Fibroblast of lung (primary cell): Measurements from ENCODE around the gene EEF1A2. TPM values are rescaled to one million over a fixed set of nuclear protein-coding genes. Genes with fewer than 3 reads are reported as not detected.

ENCODE experiments used
- DNase-seq, 2 donors: peaks; one replicate each; pipeline versions ENCODE4 v3.0.0 to v3.0.0-alpha.2; 2010; ENCODE audit warnings: low read depth in 2 of 2
- H2AFZ ChIP-seq: 2 replicates; pipeline ENCODE4 v1.5.1; 2012; ENCODE audit warnings: low read length, control low read depth, inconsistent platforms
- H3K27ac ChIP-seq: 2 replicates; pipeline ENCODE4 v1.5.1; 2011; ENCODE audit warnings: low read length, control low read depth; ENCODE audit not compliant: insufficient read depth
- H3K27me3 ChIP-seq: 2 replicates; pipeline ENCODE4 v1.5.1; 2011; ENCODE audit warnings: mild to moderate bottlenecking, low read length; ENCODE audit not compliant: control insufficient read depth, insufficient read depth
- H3K36me3 ChIP-seq: 2 replicates; pipeline ENCODE4 v1.5.1; 2011; ENCODE audit warnings: low read length; ENCODE audit not compliant: control insufficient read depth, insufficient read depth
- H3K4me1 ChIP-seq: 2 replicates; pipeline ENCODE4 v1.5.1; 2011; ENCODE audit warnings: low read length; ENCODE audit not compliant: control insufficient read depth, insufficient read depth; ENCODE audit errors: extremely low read depth
- H3K4me2 ChIP-seq: 2 replicates; pipeline ENCODE4 v1.5.1; 2011; ENCODE audit warnings: low read length, control low read depth; ENCODE audit not compliant: insufficient read depth; ENCODE audit errors: extremely low read depth
- H3K4me3 ChIP-seq, 4 experiments: fragments of 200-600 bp in 1 of 4; sonication (generic) in 1 of 4; replicated peaks in 1 of 4; 2 replicates each; pipeline ENCODE4 v1.5.1; 2011 to 2016; ENCODE audit warnings: low read length in 4 of 4, low read depth in 3 of 4, mild to moderate bottlenecking in 3 of 4, control low read depth in 2 of 4, inconsistent platforms in 1 of 4, mixed read lengths in 1 of 4; ENCODE audit not compliant: insufficient read depth in 1 of 4; ENCODE audit errors: control extremely low read depth in 1 of 4
- H3K79me2 ChIP-seq: 2 replicates; pipeline ENCODE4 v1.5.1; 2012; ENCODE audit warnings: mild to moderate bottlenecking, low read length, inconsistent platforms; ENCODE audit not compliant: control insufficient read depth, insufficient read depth
- H3K9ac ChIP-seq: 2 replicates; pipeline ENCODE4 v1.5.1; 2011; ENCODE audit warnings: mild to moderate bottlenecking, low read length, control low read depth; ENCODE audit not compliant: insufficient read depth
- H3K9me3 ChIP-seq: 2 replicates; pipeline ENCODE4 v1.5.1; 2012; ENCODE audit warnings: low read depth, low read length; ENCODE audit not compliant: control insufficient read depth, insufficient read depth
- H4K20me1 ChIP-seq: 2 replicates; pipeline ENCODE4 v1.5.1; 2011; ENCODE audit warnings: low read length; ENCODE audit not compliant: control insufficient read depth, insufficient read depth; ENCODE audit errors: extremely low read depth
- CTCF ChIP-seq, 2 donors: IDR thresholded peaks in 1 of 2; conservative IDR thresholded peaks in 1 of 2; 1 replicate in 1 of 2; 2 replicates in 1 of 2; pipeline ENCODE4 v1.5.1; 2011 to 2012; ENCODE audit warnings: low read length in 2 of 2, control low read depth in 1 of 2, inconsistent platforms in 1 of 2, low read depth in 1 of 2, mild to moderate bottlenecking in 1 of 2
- EZH2 ChIP-seq: IDR thresholded peaks from 2 replicates; pipeline ENCODE4 v1.5.1; 2012; ENCODE audit warnings: low read length, control low read depth, mild to moderate bottlenecking; ENCODE audit errors: missing control alignments
- polyA minus RNA-seq: library from RNA; depleted of rRNA, polyadenylated mRNA; stranded (reverse); fragments of >200 nt; gene quantifications from 2 replicates; pipeline ENCODE4 v1.2.3, GENCODE V29; 2011; ENCODE audit warnings: low replicate concordance
- polyA plus RNA-seq, 2 donors: library from polyadenylated mRNA; depleted of rRNA in 1 of 2; stranded (reverse) in 1 of 2; unstranded in 1 of 2; fragments of >200 nt; gene quantifications; 2 replicates each; pipeline ENCODE4 v1.2.1, GENCODE V29; 2011 to 2012; ENCODE audit warnings: missing spikeins in 1 of 2
- total RNA-seq: library from RNA; depleted of rRNA; stranded (reverse); fragments of >200 nt; gene quantifications from 2 replicates; pipeline ENCODE4 v1.2.1, GENCODE V29; 2014

Gene EEF1A2
- total RNA-seq, result 1.7 and 2.6 TPM in 2 replicates
- polyA plus RNA-seq, result 0.16 and 0.46 TPM in 2 replicates
- 0.52 and 1.7 TPM in 2 replicates for polyA plus RNA-seq (2012)
- 5.9 TPM in 1 of 2 replicates, not detected in the other for polyA minus RNA-seq

GRCh38 chr20:63498960-63499337 lies at the start of gene EEF1A2:
TSS of gene EEF1A2 (minus strand) at chr20:63499083. CDS start at chr20:63497763, 1,320 bp downstream.
- peaks cover 5% of the 10 kb centered on the region for H3K27me3 ChIP-seq
- H3K4me1 ChIP-seq, result no peaks in the 10 kb centered on the region
- no peak within 1 kb of the TSS for H3K4me2 ChIP-seq

DNA sequence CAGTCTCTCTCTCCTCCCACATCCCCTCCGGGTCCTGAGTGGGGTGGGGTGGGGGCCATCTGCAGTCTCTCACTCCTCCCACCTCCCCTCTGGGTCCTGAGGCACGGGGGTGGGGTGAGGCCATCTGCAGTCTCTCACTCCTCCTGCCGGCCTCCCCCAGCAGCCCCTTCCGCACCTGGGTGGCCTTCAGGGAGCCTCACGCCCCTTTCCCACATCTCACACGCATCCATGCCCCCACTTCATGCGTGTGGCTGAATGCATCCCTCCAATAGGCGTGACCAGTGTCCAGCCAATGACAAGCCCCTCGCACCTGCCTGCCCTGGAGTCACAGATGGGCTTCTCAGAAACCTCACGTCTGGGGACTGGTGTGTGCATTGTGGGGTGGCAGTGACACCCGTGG lies 49.7 kb upstream of the EEF1A2 start:
- Histone ChIP-seq H3K9me3 (no peaks in the 10 kb centered on the region), H3K36me3 (no peaks in the 10 kb centered on the region), H3K4me2 (no peak overlapping the region), H3K4me3 (no peak overlapping the region), H3K9ac (no peak overlapping the region), H3K27ac (no peak overlapping the region), H2AFZ (no peak overlapping the region), H3K79me2 (no peaks in the 10 kb centered on the region), H3K4me1 (no peaks in the 10 kb centered on the region), H4K20me1 (no peaks in the 10 kb centered on the region), H3K27me3 (peaks cover 11% of the 10 kb centered on the region)
- DNase-seq, result no peak
- no peak for TF ChIP-seq CTCF (conservative IDR thresholded peaks at IDR 0.05 in 1 of 2, IDR thresholded peaks at IDR 0.05 in 1 of 2; ENCODE audit: low read depth in 1 of 2, low read length in 2 of 2)
- no peak for TF ChIP-seq EZH2

More at GRCh38 chr20:63498960-63499337, at the start of gene EEF1A2:
- Histone ChIP-seq H2AFZ (no peak within 1 kb of the TSS), H3K36me3 (no peaks in the 10 kb centered on the region), H3K79me2 (no peaks in the 10 kb centered on the region), H3K9ac (peak within 1 kb of the TSS; percentile 16), H3K9me3 (no peaks in the 10 kb centered on the region), H4K20me1 (no peaks in the 10 kb centered on the region), H3K27ac (no peak within 1 kb of the TSS), H3K4me3 (no peak within 1 kb of the TSS)
- no peak for TF ChIP-seq CTCF (conservative IDR thresholded peaks at IDR 0.05 in 1 of 2, IDR thresholded peaks at IDR 0.05 in 1 of 2; ENCODE audit: low read depth in 1 of 2, low read length in 2 of 2)
- no peak for TF ChIP-seq EZH2
- no peak for DNase-seq

- H3K4me2 ChIP-seq, result no peak within 1 kb of the TSS
- peaks cover 11% of the 10 kb centered on the region for H3K27me3 ChIP-seq
- TF ChIP-seq CTCF (conservative IDR thresholded peaks at IDR 0.05 in 1 of 2, IDR thresholded peaks at IDR 0.05 in 1 of 2; ENCODE audit: low read depth in 1 of 2, low read length in 2 of 2), result no peak
- no peak for TF ChIP-seq EZH2
- no peaks in the 10 kb centered on the region for H3K36me3 ChIP-seq
- H3K4me1 ChIP-seq, result no peaks in the 10 kb centered on the region
- H3K9ac ChIP-seq, result no peak within 1 kb of the TSS
- no peak within 1 kb of the TSS for H3K4me3 ChIP-seq
- no peaks in the 10 kb centered on the region for H4K20me1 ChIP-seq
- no peak within 1 kb of the TSS for H3K27ac ChIP-seq
- no peak for DNase-seq
- H2AFZ ChIP-seq, result no peak within 1 kb of the TSS
- H3K9me3 ChIP-seq, result no peaks in the 10 kb centered on the region
- H3K79me2 ChIP-seq, result no peaks in the 10 kb centered on the region
These were observed 49.0 kb upstream of the EEF1A2 start, which contains the start of gene SRMS for GRCh38 chr20:63547725-63548480. TSS of gene SRMS (minus strand) at chr20:63547749. CDS start at chr20:63547463, 286 bp downstream.
